Measurements from ENCODE around the gene FAM234A.

Gene FAM234A

DNA sequence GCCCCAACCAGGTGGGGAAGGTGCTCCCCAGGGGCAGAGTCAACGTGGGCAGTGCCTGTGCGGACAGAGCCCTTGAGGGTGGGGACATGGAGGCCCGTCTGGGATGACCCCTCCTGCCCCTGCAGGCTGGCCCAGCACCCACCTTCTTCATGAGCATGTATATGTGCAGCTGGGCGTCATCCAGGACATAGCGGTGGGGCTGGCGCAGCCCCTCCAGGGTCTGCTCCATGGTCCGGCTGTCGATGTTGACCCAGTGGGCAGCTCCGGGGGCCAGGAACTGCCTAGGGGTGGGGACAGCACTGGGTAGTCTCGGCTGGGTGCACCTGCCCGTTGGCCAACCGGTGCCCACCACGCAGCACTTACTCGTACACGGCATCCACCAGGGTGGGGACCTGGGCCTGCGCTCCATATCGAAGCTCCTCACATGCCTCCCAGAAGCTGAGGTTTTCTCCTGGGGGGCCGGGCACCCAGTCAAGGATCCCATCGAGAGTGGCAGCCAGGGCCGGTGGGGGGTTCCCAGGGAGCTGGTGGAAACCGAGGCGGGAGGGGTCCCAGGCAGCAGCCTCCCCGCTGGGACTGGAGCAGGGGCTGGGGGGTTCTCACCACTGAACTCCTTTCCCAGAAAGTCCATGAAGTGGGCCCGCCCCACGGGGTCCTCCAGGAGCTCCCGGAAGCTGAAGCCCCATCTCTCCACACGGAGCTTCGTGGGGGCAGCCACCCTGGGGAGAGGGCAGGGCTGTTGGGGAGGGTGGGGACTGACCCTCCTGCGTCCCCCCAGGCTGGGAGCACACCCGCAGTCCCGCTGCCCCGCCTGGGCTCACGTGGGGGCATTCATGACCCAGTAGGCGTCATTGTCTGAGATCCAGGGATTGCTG, 36.0 kb downstream of the FAM234A start:
- H3K27ac Mint-ChIP-seq (ENCODE audit: low read depth): no peak overlapping the region
- H3K36me3 Mint-ChIP-seq (ENCODE audit: insufficient read depth): peaks cover 4% of the 10 kb centered on the region
- no peaks in the 10 kb centered on the region for H3K9me3 Mint-ChIP-seq
- H3K4me1 Mint-ChIP-seq: no peaks in the 10 kb centered on the region
- DNase-seq (ENCODE audit: low spot score in 2 of 2) (no peak), ATAC-seq (replicated peaks; ENCODE audit: extremely low read depth, poor library complexity, severe bottlenecking) (no peak)
- H3K4me3 Mint-ChIP-seq: no peak overlapping the region
- H3K27me3 Mint-ChIP-seq: no peaks in the 10 kb centered on the region

DNA sequence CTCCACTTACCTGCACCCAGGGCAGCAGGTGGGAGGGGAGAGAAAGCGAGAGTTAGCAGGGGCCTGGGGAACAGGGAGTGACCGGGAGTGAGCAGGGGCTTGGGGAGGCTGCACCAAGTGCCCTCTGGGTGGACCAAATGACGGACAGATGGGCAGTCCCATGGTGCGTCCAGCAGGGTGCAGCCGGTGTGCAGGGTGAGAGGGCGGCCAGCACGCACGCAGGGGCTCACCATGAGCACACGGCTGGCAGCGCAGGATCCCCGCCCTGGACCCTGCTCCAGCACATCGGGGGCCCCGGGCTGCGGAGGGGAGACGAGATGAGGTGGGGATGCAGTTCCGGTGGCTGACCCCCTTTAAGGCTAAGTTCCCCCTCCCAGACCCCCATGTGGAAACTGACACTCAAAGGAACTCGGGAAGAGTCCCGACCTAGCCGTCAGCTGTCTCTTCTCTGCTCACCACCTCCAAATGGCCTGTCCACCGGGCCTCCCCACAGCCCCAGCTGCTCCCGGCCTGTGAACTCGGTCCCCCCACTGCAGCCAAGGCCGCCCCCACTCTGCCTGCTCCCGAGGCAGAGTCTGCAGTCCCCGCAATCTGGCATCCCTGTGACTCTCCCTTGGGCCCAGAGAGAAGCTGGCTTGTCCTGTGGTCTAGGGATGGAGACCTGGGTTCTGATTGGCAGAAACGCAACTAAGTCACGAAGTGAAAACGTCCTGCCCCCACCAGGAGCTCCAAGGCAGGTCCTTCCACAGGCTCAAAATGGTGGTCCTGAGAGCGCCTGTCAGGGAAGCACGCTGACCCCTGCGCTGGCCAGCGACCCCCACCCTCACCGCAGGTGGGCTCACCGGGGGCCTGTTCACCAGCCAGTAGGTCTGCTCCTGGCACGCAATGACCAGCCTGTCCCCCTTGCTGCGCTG, 38.3 kb downstream of the FAM234A start:
- Mint-ChIP-seq H3K27ac (ENCODE audit: low read depth) (no peak overlapping the region), H3K4me3 (no peak overlapping the region), H3K4me1 (no peaks in the 10 kb centered on the region), H3K27me3 (no peaks in the 10 kb centered on the region), H3K9me3 (no peaks in the 10 kb centered on the region), H3K36me3 (ENCODE audit: insufficient read depth) (peaks cover 3% of the 10 kb centered on the region)
- ATAC-seq (replicated peaks; ENCODE audit: extremely low read depth, poor library complexity, severe bottlenecking) (no peak), DNase-seq (ENCODE audit: low spot score in 2 of 2) (no peak)

DNA sequence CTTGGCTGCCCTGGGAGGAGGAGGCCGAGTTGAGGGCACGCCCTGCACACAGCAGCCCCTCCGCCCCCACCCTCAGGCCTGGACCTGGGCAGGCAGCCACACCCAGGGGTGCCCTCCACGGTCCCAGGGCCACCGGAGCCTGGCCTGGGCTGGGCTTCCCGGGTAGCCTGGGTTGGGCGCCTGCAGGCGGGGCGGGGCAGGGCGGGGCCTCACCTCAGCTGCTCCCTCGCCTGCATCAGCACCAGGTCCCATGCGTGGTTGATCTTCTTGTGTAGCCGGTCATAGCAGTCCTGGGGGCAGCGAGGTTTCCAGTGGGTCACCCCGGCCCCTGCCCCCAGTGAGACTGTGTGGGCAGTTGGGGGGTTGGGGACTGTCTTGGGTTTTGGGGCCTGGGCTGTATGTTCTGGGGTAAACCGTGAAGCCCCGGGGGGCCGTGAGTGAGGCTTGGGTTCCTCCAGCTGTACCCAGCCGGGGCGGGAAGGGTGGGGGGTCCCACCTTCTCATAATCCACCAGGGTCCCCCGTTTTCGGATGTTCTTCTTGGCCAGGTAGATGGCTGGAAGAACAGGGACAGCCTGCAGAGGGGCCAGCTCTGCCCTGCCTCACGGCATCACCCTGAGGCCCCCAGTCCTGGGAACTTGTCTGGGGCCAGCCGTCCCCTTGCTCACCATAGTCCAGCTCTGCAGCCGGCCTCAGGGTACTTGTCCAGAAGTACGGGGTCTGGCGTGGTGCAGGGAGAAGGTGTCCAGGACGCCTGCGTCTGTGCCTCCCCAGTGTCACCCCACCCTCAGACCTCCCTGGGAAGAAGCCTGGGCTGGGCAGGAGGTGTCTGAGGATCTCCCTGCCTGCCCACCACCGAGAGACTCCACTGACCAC, 39.2 kb downstream of the FAM234A start:
- Mint-ChIP-seq H3K4me1 (no peaks in the 10 kb centered on the region), H3K4me3 (no peak overlapping the region), H3K36me3 (ENCODE audit: insufficient read depth) (peaks cover 3% of the 10 kb centered on the region), H3K27ac (ENCODE audit: low read depth) (no peak overlapping the region), H3K27me3 (no peaks in the 10 kb centered on the region), H3K9me3 (no peaks in the 10 kb centered on the region)
- ATAC-seq (replicated peaks; ENCODE audit: extremely low read depth, poor library complexity, severe bottlenecking) (no peak), DNase-seq (ENCODE audit: low spot score in 2 of 2) (no peak)

DNA sequence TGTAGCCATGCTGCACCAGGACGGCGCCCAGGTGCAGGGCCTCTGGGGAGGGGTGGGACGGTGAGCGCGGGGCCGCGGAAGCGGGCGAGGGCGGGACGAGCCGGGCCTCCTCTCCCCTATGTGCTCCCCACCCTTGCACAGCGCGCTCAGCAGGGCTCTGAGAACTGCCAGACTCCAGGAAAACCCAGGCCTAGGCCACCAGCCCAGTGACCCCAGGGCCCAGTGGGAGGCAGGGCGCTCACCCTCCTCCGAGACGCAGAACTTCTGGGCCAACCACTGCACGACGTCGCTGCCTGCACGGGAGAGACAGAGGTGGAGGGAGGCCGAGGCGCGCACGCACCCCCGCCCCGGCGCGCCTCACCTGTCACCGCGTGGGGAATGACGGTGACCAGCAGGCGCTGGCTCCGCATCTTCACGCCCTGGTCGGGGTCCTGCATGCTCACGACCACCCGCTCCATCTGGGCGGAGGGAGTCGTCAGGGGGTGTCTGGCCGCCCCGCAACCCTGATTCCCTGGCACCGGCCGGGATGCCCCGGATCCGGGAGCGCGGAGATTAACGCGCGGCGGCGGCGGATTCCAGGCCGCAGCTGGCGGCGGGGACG, 40.5 kb downstream of the FAM234A start:
- H3K27me3 Mint-ChIP-seq: no peaks in the 10 kb centered on the region
- DNase-seq (ENCODE audit: low spot score in 2 of 2): no peak
- H3K4me1 Mint-ChIP-seq: peaks cover 6% of the 10 kb centered on the region
- peak overlapping the region; percentile 51 for H3K4me3 Mint-ChIP-seq
- no peaks in the 10 kb centered on the region for H3K9me3 Mint-ChIP-seq
- peaks cover 2% of the 10 kb centered on the region for H3K36me3 Mint-ChIP-seq (ENCODE audit: insufficient read depth)
- ATAC-seq (replicated peaks; ENCODE audit: extremely low read depth, poor library complexity, severe bottlenecking): no peak
- H3K27ac Mint-ChIP-seq (ENCODE audit: low read depth): no peak overlapping the region

DNA sequence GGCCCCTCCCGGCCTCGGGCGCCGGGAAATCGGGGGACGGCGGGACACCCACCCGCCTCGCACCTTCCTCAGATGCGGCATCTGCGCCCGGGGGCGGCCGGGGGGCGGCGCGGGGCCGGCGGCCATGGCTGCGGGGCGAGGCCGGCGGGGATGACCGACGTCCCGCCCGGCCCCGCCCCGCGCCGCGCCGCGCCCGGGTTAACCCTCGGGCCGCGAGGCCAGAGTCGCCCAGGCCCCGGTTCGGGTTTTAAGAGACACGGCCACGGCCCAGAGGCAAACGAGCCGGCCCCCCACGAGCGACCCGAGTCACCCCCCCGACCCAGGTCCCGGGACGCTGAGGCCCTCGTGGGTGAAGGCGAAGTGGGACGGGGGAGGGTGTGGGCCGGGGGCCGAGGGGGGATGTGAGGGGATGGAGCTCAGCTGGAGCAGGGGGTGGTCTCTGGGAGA, 41.2 kb downstream of the FAM234A start, which contains the start of gene RGS11:
RGS11 (minus strand) TSS at position 159 of the 447 bp plus-strand sequence; CDS start at position 126, 33 bp downstream.
- H3K27me3 Mint-ChIP-seq: no peaks in the 10 kb centered on the region
- H3K4me3 Mint-ChIP-seq: peak within 1 kb of the TSS; percentile 51
- H3K27ac Mint-ChIP-seq (ENCODE audit: low read depth): no peak within 1 kb of the TSS

DNA sequence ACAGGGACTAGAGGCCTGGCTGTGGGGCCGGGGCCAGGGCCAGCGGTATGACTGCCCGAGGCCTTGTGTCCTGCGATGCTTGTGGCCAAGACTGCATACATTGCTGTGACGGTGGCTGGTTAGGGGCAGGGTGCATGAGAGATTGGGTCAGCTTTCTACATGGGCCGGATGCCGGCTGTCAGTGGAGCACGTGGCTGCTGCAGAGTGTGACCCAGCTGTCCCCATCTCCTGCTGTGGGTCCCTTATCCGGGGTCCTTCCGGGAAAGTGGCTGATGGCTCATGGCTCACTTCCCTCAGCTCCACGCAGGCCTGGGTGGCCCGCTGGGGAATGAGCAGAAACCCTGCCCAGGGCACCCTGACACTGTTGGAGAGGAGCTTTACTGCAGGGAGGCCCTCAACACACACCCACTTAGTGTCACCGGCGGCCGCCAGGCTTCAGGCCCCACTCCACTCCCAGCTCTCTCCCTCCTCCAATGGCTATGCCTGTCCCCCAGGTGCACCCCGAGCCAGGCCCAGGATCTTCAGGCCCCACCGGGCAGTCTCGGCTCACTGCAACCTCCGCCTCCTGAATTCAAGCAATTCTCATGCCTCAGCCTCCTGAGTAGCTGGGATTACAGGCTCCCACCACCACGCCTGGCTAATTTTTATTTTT, 41.9 kb downstream of the FAM234A start:
- ATAC-seq (replicated peaks; ENCODE audit: extremely low read depth, poor library complexity, severe bottlenecking) (no peak), DNase-seq (ENCODE audit: low spot score in 2 of 2) (no peak)
- Mint-ChIP-seq H3K27ac (ENCODE audit: low read depth) (no peak overlapping the region), H3K27me3 (peaks cover 5% of the 10 kb centered on the region), H3K4me1 (peaks cover 6% of the 10 kb centered on the region), H3K9me3 (no peaks in the 10 kb centered on the region), H3K36me3 (ENCODE audit: insufficient read depth) (peaks cover 4% of the 10 kb centered on the region), H3K4me3 (peak overlapping the region; percentile 48)

More for the DNA sequence above, 41.2 kb downstream of the FAM234A start, which contains the start of gene RGS11:
- Mint-ChIP-seq H3K4me1 (peaks cover 6% of the 10 kb centered on the region), H3K36me3 (ENCODE audit: insufficient read depth) (peaks cover 2% of the 10 kb centered on the region), H3K9me3 (no peaks in the 10 kb centered on the region)
- DNase-seq (ENCODE audit: low spot score in 2 of 2): no peak
- ATAC-seq (replicated peaks; ENCODE audit: extremely low read depth, poor library complexity, severe bottlenecking): no peak

DNA sequence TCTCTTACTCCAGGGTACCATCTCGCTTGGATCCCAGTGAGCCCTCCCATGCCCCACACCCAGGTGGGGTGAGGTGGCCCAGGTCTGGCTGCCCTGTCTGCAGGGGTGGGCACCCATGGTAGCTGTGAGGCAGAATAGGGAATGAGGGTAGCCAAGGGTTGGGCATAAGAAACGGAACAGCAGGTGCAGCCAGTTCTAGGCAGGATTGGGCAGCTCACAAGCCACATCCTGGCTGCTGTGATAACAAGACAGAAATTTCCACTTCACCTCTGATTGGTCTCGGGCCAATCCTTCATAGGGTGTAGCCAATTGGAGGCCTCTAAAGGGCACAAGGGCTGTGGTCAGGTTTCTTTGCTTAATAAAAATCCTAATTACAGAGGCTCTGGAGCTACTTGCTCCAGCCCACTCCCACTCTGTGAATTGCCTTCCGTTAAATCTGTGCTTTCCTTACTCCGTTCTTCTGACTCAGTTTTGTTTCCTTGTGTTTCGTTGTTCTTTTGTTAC, 44.3 kb downstream of the FAM234A start:
- Mint-ChIP-seq H3K4me1 (peaks cover 6% of the 10 kb centered on the region), H3K4me3 (no peak overlapping the region), H3K9me3 (no peaks in the 10 kb centered on the region), H3K36me3 (ENCODE audit: insufficient read depth) (peaks cover 6% of the 10 kb centered on the region), H3K27ac (ENCODE audit: low read depth) (no peak overlapping the region), H3K27me3 (peaks cover 9% of the 10 kb centered on the region)
- ATAC-seq (replicated peaks; ENCODE audit: extremely low read depth, poor library complexity, severe bottlenecking) (peak; percentile 81), DNase-seq (ENCODE audit: low spot score in 2 of 2) (peak in 1 of 2 donors; percentile 25)

DNA sequence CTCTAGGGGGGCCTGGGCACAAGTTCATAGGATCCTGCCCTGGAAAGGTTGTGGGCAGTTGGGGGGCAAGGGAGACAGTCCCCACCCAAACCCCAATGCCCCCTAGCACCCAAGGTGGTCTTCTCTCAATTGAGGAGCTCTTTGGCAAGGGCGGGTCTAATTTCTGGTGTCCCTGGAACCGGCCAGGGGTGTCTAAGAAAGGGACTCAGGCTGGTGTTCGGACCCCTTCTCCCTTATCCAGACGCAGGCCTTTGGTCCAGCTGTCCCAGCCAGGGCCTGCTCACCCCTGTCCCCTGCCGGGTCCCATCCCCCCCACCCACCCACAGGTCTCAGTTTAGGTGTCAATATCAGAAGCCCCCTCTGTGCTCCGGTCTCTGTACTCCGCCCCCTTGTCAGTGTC, 44.9 kb downstream of the FAM234A start:
- Mint-ChIP-seq H3K27ac (ENCODE audit: low read depth) (no peak overlapping the region), H3K9me3 (no peaks in the 10 kb centered on the region)

DNA sequence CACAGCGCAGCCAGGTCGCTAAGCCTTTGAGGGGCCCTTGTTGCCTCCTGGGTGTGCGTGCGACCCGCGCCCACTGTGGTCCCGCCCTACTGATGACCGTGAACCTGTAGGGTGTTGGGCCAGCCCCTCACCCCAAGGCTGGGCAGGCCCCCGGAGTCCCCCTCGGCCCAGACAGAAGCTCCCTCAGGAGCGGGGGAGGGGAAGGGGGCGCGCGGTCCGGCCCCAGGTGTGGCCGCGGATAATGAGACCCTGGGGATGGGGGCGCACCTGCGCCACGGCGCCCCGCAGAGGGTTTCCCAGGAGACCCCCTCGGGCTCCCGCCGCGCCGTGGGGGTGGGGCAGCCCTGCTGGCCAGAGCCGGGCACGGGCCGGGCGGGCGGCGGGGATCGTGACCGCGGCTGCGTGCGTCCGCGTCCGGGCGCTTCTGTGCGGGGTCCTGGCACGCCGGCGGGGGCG, 45.4 kb downstream of the FAM234A start:
- peaks cover 9% of the 10 kb centered on the region for H3K27me3 Mint-ChIP-seq
- no peak overlapping the region for H3K4me3 Mint-ChIP-seq
- peaks cover 6% of the 10 kb centered on the region for H3K4me1 Mint-ChIP-seq
- no peaks in the 10 kb centered on the region for H3K9me3 Mint-ChIP-seq
- no peak overlapping the region for H3K27ac Mint-ChIP-seq (ENCODE audit: low read depth)
- DNase-seq (ENCODE audit: low spot score in 2 of 2) (no peak), ATAC-seq (replicated peaks; ENCODE audit: extremely low read depth, poor library complexity, severe bottlenecking) (no peak)
- H3K36me3 Mint-ChIP-seq (ENCODE audit: insufficient read depth): peaks cover 6% of the 10 kb centered on the region

More for the DNA sequence above, 44.9 kb downstream of the FAM234A start:
- no peak for ATAC-seq (replicated peaks; ENCODE audit: extremely low read depth, poor library complexity, severe bottlenecking)
- H3K27me3 Mint-ChIP-seq: peaks cover 9% of the 10 kb centered on the region
- no peak overlapping the region for H3K4me3 Mint-ChIP-seq
- no peak for DNase-seq (ENCODE audit: low spot score in 2 of 2)
- peaks cover 6% of the 10 kb centered on the region for H3K4me1 Mint-ChIP-seq
- H3K36me3 Mint-ChIP-seq (ENCODE audit: insufficient read depth): peaks cover 6% of the 10 kb centered on the region

DNA sequence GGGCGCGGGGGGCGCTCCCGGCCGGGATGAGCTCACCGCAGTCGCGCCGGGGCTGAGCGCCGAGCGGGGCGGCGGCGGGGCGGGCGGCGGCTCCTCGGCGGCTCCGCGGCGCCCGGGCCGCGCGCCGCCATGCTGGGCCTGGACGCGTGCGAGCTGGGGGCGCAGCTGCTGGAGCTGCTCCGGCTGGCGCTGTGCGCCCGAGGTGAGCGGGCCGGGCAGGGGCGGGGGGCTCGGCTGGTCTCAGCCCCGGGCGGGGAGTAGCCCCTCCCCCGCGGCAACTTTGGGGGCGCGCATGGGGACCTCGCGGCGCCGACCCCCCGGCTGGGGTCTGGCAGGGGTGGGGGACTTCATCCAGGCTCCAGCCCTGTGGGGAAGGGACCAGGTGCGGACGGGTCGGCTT, 45.9 kb downstream of the FAM234A start, which contains the start of gene ARHGDIG:
ARHGDIG (plus strand) TSS at position 40 of the 400 bp plus-strand sequence; CDS start at position 130, 90 bp downstream.
- H3K36me3 Mint-ChIP-seq (ENCODE audit: insufficient read depth): peaks cover 6% of the 10 kb centered on the region
- no peak within 1 kb of the TSS for H3K4me3 Mint-ChIP-seq
- peaks cover 6% of the 10 kb centered on the region for H3K4me1 Mint-ChIP-seq
- no peak for ATAC-seq (replicated peaks; ENCODE audit: extremely low read depth, poor library complexity, severe bottlenecking)
- DNase-seq (ENCODE audit: low spot score in 2 of 2): no peak
- no peak within 1 kb of the TSS for H3K27ac Mint-ChIP-seq (ENCODE audit: low read depth)
- peaks cover 9% of the 10 kb centered on the region for H3K27me3 Mint-ChIP-seq
- no peaks in the 10 kb centered on the region for H3K9me3 Mint-ChIP-seq

All from central memory CD8-positive, alpha-beta T cell (primary cell).